Thymus (tissue), 11 donors: ENCODE measurements around the gene PITX2. TPM values are rescaled to one million over a fixed set of nuclear protein-coding genes. Genes with fewer than 3 reads are reported as not detected.
A peak's percentile ranks its signal among the peaks of the same experiment; 100 is the strongest.

Source experiments
- DNase-seq, 9 donors: peaks; one replicate each; pipeline ENCODE4 v3.0.0-alpha.2; 2013; ENCODE audit warnings: low spot score in 9 of 9, low read depth in 6 of 9, missing footprints in 1 of 9
- H3K27ac ChIP-seq, 2 donors: one replicate each; pipeline ENCODE4 v1.5.1; 2013; ENCODE audit warnings: control low read depth in 1 of 2, low read depth in 1 of 2, low read length in 1 of 2, mild to moderate bottlenecking in 1 of 2, moderate library complexity in 1 of 2
- H3K27me3 ChIP-seq, 2 donors: one replicate each; pipeline ENCODE4 v1.5.1; 2013; ENCODE audit warnings: low read length in 1 of 2; ENCODE audit not compliant: control insufficient read depth in 2 of 2, insufficient read depth in 1 of 2
- H3K36me3 ChIP-seq, 2 donors: one replicate each; pipeline ENCODE4 v1.5.1; 2013; ENCODE audit warnings: low read length in 1 of 2, mild to moderate bottlenecking in 1 of 2, moderate library complexity in 1 of 2; ENCODE audit not compliant: control insufficient read depth in 2 of 2, insufficient read depth in 2 of 2
- H3K4me1 ChIP-seq, 2 donors: one replicate each; pipeline ENCODE4 v1.5.1; 2013; ENCODE audit warnings: low read length in 2 of 2; ENCODE audit not compliant: control insufficient read depth in 2 of 2, insufficient read depth in 2 of 2
- H3K4me3 ChIP-seq, 2 donors: one replicate each; pipeline ENCODE4 v1.5.1; 2013; ENCODE audit warnings: low read length in 2 of 2, control low read depth in 1 of 2, mild to moderate bottlenecking in 1 of 2
- H3K9me3 ChIP-seq, 2 donors: one replicate each; pipeline ENCODE4 v1.5.1; 2013; ENCODE audit warnings: low read length in 1 of 2, mild to moderate bottlenecking in 1 of 2; ENCODE audit not compliant: control insufficient read depth in 2 of 2, insufficient read depth in 1 of 2
- WGBS: extraction: QIAGEN DNeasy Blood & Tissue Kit; methylation state at CpG from one replicate; pipeline ENCODE4 v1.1.7; 2013; 5-methylcytosine and 5-hydroxymethylcytosine counted together
- polyA plus RNA-seq: library from polyadenylated mRNA; stranded (reverse); fragments of 200-250 nt; gene quantifications from one replicate; pipeline ENCODE4 v1.2.3, GENCODE V29; 2013
- total RNA-seq: library from RNA; stranded (reverse); fragments of 120-200 nt; gene quantifications from one replicate; pipeline ENCODE4 v1.2.4, GENCODE V29; 2013
- donor health status: healthy.

The PITX2 gene
- total and polyA plus RNA-seq, 2 donors: 0.33 to 0.39 TPM

DNA sequence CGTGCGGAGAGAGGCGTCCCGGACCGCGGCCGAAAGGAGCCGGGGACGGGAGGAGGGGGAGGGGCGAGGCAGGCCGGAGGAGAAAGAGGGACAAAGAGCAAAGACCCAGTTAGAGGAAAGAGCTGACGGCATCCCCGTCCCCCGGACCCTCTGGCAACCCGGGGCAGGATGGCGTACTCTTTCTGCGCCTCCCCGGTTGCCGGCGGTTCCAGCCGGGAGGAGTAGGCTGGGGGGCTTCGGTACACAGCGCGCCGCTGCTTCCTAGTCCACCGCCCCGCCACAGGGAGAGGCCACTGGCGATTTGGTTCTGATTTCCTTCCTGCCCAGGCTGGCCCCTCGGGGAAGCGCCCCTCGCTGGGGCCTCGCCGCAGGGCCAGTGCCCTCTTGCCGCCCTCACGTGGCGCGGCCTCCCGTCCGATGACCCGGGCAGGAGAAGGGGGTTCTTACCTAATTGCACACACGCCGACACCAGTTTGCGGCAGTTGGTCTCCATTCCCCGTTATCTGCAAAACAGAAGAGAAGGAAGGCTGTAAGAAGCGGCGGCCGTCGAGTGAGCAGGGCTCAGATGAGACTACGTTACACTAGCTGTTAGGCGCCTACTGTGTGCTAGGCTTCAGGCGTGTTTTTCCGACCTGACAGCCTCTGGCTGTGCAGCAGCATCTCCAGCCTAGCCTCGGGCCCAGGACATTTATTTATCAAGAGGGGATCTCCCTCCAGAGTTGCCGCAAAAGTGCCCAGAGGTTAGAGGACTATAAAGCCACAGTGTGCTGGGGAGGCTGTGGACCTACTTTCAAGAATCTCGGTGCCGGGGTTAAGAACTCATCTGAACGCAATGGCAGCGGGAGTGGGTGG, 9.9 kb upstream of the PITX2 start:
- H3K9me3 ChIP-seq: peaks cover 3 to 20% of the 10 kb centered on the region in 2 donors
- no peak overlapping the region for H3K4me3 ChIP-seq
- H3K27me3 ChIP-seq: peaks cover 85 to 97% of the 10 kb centered on the region in 2 donors
- H3K4me1 ChIP-seq: peaks cover 0 to 15% of the 10 kb centered on the region in 2 donors
- no peaks in the 10 kb centered on the region for H3K36me3 ChIP-seq
- DNase-seq: no peak
- no peak overlapping the region for H3K27ac ChIP-seq
- 6% methylated on average over 58 of the region's 58 CpGs for WGBS

DNA sequence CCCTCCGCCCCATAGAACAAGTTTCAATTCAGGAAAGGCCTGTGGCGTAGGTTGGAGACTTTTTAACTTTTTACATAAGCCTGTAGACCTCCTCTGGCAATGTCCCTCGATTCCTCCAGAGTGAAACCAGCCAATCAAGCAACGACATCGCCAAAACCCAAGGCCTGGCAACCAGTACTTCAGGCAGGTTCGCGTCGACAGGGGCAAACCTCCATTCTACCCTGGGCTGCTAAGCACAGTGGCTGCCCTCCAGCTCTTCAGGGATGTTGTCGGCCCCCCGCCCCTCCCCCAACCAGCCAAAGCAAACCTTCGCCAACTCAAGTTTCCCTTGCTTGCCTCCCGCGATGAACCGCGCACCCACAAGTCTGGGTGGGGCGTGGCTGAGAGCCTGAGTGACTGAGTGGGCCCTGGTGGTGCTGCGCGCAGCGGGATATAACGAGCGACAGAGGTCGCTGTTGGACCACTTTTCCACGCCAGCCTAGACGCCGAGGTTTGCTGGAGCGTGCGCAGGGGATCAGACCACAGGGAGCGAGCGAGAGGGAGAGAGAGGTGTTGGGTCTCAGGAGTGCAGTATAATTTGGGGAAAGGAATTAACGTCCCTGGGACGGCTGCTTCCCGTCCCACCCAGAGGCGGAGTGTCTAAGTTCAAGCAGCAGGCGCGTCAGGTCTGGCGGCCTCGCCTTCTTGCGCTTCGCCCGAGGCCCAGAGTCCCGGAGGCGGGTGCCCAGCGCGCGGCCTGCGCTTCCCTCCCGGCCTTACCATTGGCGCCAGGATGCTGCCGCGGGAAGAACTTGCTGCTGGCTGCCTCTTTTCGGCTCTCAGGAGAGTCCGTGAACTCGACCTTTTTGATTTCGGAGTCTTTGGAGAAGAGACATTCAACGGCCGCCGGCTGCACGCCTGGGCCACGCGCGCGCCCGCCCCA, 9.0 kb upstream of the PITX2 start:
- peaks cover 0 to 15% of the 10 kb centered on the region in 2 donors for H3K4me1 ChIP-seq
- no peak overlapping the region for H3K27ac ChIP-seq
- WGBS: 3% methylated on average over 63 of the region's 63 CpGs
- H3K36me3 ChIP-seq: no peaks in the 10 kb centered on the region
- H3K27me3 ChIP-seq: peaks cover 83 to 97% of the 10 kb centered on the region in 2 donors
- peaks cover 3 to 20% of the 10 kb centered on the region in 2 donors for H3K9me3 ChIP-seq
- no peak overlapping the region for H3K4me3 ChIP-seq
- peak; percentile 46 to 89 (median 67) for DNase-seq

DNA sequence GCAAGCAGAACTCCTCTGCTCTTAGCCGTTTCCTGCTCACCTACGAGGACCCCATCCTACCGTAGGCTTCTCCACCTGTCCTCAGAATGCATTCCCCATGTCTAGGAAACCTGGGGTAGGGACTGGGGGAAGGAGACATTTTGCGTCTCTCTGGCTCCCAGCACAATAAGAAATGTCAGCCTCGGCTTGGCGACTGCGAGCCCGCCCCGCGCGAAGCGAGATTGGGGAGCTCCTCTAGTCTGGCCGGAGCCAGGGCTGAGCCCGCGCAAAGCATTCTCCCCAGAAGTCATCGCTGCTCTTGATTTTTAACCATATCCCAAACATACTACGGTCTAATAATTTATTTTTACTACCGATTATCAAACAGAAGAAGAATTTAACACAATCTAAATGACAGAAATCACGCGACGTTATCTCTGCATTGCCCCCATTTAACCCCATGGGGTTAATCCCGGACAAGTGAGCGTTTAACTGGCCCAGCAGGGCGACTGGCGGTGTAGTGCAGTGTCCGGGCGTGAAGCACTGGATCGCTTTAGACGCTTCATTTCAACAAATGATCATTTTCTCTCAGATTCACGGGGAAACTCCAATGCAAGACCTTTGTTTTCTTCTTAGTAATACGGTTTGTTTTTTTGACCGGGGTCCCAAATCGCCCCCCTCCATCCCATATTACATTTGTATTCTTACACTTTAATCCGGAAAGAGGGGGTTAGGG, 8.0 kb upstream of the PITX2 start:
- peaks cover 84 to 98% of the 10 kb centered on the region in 2 donors for H3K27me3 ChIP-seq
- H3K9me3 ChIP-seq: peaks cover 3 to 20% of the 10 kb centered on the region in 2 donors
- peaks cover 0 to 12% of the 10 kb centered on the region in 2 donors for H3K4me1 ChIP-seq
- H3K4me3 ChIP-seq: no peak overlapping the region
- no peak for DNase-seq
- no peaks in the 10 kb centered on the region for H3K36me3 ChIP-seq
- no peak overlapping the region for H3K27ac ChIP-seq
- WGBS: 7% methylated on average over 34 of the region's 34 CpGs

DNA sequence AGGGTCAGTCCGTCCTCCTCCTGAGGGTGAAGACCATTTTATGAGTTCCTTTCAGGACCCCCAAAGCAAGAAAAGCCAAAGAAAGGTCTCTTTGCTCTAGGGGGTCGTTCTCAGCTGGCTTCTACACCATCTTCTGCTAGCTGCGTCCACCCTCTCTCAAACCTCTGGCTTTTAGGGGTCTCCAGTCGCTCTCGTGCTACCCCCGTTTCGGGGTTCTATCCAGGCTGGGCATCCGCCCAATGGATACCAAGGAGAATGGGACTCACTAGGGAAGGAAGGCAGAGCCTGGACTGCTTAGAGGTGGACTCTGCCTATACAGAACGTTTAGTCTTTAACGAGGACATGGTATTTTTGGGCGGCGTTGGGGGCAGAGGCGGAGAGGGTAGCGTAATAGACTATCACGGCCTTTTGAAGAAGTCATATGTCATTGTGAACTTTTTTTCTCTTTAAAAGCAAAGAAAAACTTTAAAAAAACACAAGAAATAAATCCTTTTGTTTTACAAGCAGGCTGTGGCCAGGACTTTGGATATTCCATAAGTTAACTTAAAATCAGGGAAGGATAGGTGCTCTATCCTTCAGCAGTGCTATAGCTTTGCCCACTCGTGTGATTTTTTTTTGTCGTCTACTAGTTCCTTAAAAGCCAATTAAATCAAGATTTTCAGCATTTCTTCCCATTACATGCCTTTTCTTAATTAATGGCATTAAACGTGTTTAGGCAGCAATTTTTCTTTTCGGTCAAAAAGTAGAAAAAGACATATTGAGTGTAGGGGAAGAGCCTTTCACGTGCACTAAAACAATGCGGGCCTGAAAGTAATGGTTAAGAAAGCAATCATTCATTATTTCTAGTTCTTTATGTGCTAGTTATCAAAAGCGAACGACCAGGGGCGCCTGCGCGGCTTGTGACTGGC, 7.2 kb upstream of the PITX2 start:
- 14% methylated on average over 26 of the region's 26 CpGs for WGBS
- H3K9me3 ChIP-seq: peaks cover 3 to 20% of the 10 kb centered on the region in 2 donors
- peaks cover 0 to 12% of the 10 kb centered on the region in 2 donors for H3K4me1 ChIP-seq
- no peak overlapping the region for H3K4me3 ChIP-seq
- peaks cover 89 to 100% of the 10 kb centered on the region in 2 donors for H3K27me3 ChIP-seq
- no peak overlapping the region for H3K27ac ChIP-seq
- no peak for DNase-seq
- H3K36me3 ChIP-seq: no peaks in the 10 kb centered on the region

DNA sequence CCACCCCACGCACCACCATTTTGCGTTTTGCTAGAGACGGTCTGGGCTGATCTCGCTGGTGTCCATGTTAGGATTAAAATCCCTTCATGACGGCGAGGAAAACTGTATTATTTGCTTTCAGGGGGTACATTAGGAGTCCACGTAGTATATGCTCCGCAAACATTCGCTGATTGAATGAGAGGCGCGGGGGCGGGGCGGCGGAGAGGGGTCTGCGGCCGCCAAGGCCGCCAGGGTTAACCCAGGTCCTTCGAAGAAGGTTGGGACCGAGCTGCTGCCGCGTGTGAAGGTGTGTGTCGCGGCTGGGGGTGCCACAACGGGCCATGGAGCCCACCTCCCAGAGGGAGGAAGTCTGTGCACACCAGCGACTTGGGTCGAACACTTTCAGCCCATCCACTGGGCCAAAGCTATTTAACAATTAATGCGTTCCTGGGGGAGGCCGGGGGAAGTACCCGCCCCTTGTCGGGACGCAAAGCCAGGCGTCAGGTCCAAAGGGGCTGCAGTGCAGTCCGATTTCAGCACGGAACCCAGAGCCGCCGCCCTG, 6.4 kb upstream of the PITX2 start:
- Histone ChIP-seq H3K4me1 (peaks cover 0 to 12% of the 10 kb centered on the region in 2 donors), H3K9me3 (peaks cover 3 to 20% of the 10 kb centered on the region in 2 donors), H3K27me3 (peaks cover 92 to 100% of the 10 kb centered on the region in 2 donors), H3K36me3 (no peaks in the 10 kb centered on the region), H3K4me3 (no peak overlapping the region), H3K27ac (no peak overlapping the region)
- WGBS: 12% methylated on average over 36 of the region's 36 CpGs
- no peak for DNase-seq

DNA sequence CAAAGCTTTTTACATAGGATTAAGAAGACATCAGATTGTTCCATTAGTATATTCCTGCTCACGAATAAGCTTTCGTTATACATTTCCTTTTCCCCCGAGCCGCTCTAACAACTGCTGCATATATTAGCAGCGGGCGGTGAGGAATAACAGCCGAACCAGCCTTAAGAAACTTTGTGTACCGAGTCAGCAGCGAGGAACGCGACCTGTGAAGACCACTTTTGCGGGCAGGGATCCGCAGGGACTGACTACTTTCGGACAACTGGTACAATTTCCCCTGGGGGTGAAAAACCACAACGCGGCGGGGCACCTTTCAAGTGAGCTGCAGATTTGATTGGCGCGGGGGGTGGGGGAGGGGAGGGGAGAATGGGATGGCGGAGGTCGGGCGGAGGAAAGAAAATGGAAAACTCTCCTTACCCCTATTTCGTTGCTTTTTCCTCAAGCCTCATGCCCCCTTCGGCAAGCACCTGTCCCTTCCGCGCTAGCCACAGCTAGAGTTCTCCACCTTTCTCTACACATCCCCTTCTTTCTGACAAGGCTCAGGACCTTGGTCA, 5.9 kb upstream of the PITX2 start:
- 10% methylated on average over 26 of the region's 26 CpGs for WGBS
- Histone ChIP-seq H3K36me3 (no peaks in the 10 kb centered on the region), H3K9me3 (peaks cover 2 to 20% of the 10 kb centered on the region in 2 donors), H3K27ac (no peak overlapping the region), H3K4me1 (peaks cover 0 to 12% of the 10 kb centered on the region in 2 donors), H3K27me3 (peaks cover 92 to 100% of the 10 kb centered on the region in 2 donors), H3K4me3 (no peak overlapping the region)
- no peak for DNase-seq

DNA sequence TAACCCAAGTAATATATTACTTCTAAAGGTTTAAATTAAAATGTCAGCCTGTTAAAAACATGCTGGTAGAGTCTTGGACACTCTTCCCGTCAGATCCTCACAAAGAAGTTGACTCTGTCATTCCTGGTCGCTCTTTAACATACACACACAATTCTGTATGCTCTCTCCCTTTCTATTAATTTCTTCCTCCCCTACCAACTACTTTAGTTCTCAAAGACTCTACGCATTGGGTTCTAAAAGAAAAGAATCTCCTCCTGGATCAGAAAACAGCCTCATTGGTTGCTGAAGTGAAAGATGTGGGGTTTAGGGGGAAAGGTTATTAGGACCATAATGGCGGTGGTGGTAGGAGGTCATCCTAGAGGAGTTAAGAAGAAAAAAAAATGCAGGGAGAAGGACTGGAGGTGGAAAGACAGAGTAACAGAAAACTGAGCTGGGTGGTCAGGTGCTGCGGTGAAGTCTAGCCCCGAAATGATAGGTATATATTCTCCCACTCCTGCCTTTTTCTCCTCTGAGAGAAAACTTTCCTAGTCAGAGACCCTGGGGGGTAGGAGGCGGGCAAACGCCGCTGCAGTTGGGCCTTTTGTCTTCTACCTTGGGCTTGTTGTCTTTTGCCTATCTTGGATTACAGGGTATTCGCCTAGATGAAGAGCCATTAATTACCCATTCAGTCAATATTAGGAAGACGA, 5.2 kb upstream of the PITX2 start:
- peaks cover 2 to 21% of the 10 kb centered on the region in 2 donors for H3K9me3 ChIP-seq
- DNase-seq: no peak
- H3K27me3 ChIP-seq: peaks cover 93 to 100% of the 10 kb centered on the region in 2 donors
- peaks cover 0 to 13% of the 10 kb centered on the region in 2 donors for H3K4me1 ChIP-seq
- 17% methylated on average over 11 of the region's 11 CpGs for WGBS
- no peak overlapping the region for H3K4me3 ChIP-seq
- no peak overlapping the region for H3K27ac ChIP-seq
- H3K36me3 ChIP-seq: no peaks in the 10 kb centered on the region
